BLaER1 treated with 17β-estradiol and CSF1 and Interleukin-3, amounts not matched to agents 10 nM and 100 nM (cell line): ENCODE measurements around the gene MAGIX.
"Not testable (repeated sequence)": the region's sequence is repeated elsewhere in the genome, so short reads cannot be mapped to it uniquely, and the experiment has no call there.

Experiments
- H3K27ac ChIP-seq, 11 experiments: shearing (Covaris generic); formaldehyde crosslinking; 2 replicates each; pipeline ENCODE4 v1.8.1; 2022
- H3K27me3 ChIP-seq, 11 experiments: shearing (Covaris generic); formaldehyde crosslinking; 2 replicates each; pipeline ENCODE4 v1.8.1; 2022
- H3K36me3 ChIP-seq, 11 experiments: shearing (Covaris generic); formaldehyde crosslinking; 2 replicates each; pipeline ENCODE4 v1.8.1; 2022
- H3K4me1 ChIP-seq, 10 experiments: shearing (Covaris generic); formaldehyde crosslinking; 2 replicates each; pipeline ENCODE4 v1.8.1; 2022
- H3K4me2 ChIP-seq, 11 experiments: shearing (Covaris generic); formaldehyde crosslinking; 2 replicates each; pipeline ENCODE4 v1.8.1; 2022
- H3K4me3 ChIP-seq, 10 experiments: shearing (Covaris generic); formaldehyde crosslinking; 2 replicates each; pipeline ENCODE4 v1.8.1; 2022
- H3K9ac ChIP-seq, 11 experiments: shearing (Covaris generic); formaldehyde crosslinking; 2 replicates each; pipeline ENCODE4 v1.8.1; 2022
- H3K9me3 ChIP-seq, 11 experiments: shearing (Covaris generic); formaldehyde crosslinking; replicated peaks in 1 of 11; 2 replicates each; pipeline ENCODE4 v1.8.1; 2022
- H4K20me1 ChIP-seq, 11 experiments: shearing (Covaris generic); formaldehyde crosslinking; 2 replicates each; pipeline ENCODE4 v1.8.1; 2022
- Cebpa-rat ChIP-seq, 11 experiments: shearing (Covaris generic); IDR thresholded peaks; 2 replicates each; pipeline ENCODE4 v1.8.1; 2022

The MAGIX gene

DNA sequence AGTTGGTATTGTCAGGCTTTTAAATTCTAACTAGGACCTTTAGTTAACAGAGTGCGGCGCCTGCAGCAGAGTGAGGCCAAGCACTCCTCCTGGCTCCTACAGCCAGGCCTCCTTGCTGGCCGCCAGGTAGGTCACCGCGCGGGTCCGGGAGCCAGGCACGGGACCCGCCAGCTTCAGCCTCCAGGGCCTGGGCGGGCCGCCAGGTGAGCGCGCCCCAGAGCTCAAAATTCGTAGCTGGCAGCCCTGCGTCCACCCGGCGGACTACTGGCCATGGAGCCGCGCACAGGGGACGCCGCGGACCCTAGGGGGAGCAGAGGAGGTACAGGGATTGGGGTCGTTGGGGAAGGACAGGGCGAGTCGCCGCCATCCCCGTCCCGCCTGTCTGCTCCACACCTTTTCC, at the start of gene MAGIX:
Gene MAGIX, plus strand, starts transcription at position 139 of the 400 bp plus-strand sequence. Its CDS starts 132 bp downstream, at position 271.
- peaks cover 0 to 19% (median 10%) of the 10 kb centered on the region in 11 experiments; a peak in 11 of 22 replicates for H3K9me3 ChIP-seq
- H3K4me3 ChIP-seq: peak within 1 kb of the TSS; percentile 38 to 67 (median 55)
- peaks cover 26 to 46% (median 38%) of the 10 kb centered on the region in 11 experiments for H3K27me3 ChIP-seq
- H3K27ac ChIP-seq: peak within 1 kb of the TSS; percentile 76 to 96 (median 86)
- peak within 1 kb of the TSS; percentile 64 to 87 (median 80); a peak in 21 of 22 replicates for H3K4me2 ChIP-seq
- no peaks in the 10 kb centered on the region for H3K36me3 ChIP-seq
- TF ChIP-seq Cebpa-rat (IDR thresholded peaks at IDR 0.05): no peak
- H4K20me1 ChIP-seq: no peaks in the 10 kb centered on the region; a peak in 1 of 22 replicates
- peaks cover 22 to 34% (median 27%) of the 10 kb centered on the region in 10 experiments for H3K4me1 ChIP-seq
- peak within 1 kb of the TSS; percentile 71 to 83 (median 78) for H3K9ac ChIP-seq

DNA sequence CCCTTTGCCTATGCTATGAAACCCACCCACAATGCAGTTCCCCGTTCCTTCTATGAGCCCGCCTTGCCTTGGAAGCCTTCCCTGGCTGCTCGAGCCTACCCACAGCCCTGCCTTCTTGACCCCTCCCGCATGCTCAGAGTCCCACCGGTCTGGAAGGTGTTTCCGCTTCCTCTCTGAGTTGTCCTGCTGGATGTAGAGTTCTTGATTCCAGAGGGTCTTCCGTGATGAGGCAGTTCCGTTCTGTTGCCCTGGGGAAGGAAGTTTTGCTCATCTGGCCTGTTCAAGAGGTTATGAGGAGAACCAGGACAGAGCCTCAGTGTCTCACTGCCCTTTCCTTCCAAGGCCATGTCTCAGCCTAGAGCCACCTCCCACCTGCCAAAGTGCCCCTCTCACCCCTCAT, 46.5 kb upstream of the MAGIX start:
- H3K4me1 ChIP-seq: peaks cover 0 to 13% (median 0%) of the 10 kb centered on the region in 10 experiments; a peak in 3 of 20 replicates
- peaks cover 54 to 96% (median 66%) of the 10 kb centered on the region in 11 experiments for H3K36me3 ChIP-seq
- peaks cover 0 to 9% (median 0%) of the 10 kb centered on the region in 11 experiments; a peak in 5 of 22 replicates for H4K20me1 ChIP-seq
- H3K9me3 ChIP-seq: no peaks in the 10 kb centered on the region
- H3K27me3 ChIP-seq: peaks cover 24 to 52% (median 35%) of the 10 kb centered on the region in 11 experiments
- no peak overlapping the region for H3K9ac ChIP-seq
- H3K4me2 ChIP-seq: no peak overlapping the region
- H3K4me3 ChIP-seq: no peak overlapping the region
- TF ChIP-seq Cebpa-rat (IDR thresholded peaks at IDR 0.05): no peak
- H3K27ac ChIP-seq: no peak overlapping the region

GRCh38 chrX:49116716-49117115, 45.8 kb upstream of the MAGIX start:
- no peak for TF ChIP-seq Cebpa-rat (IDR thresholded peaks at IDR 0.05)
- peaks cover 0 to 9% (median 0%) of the 10 kb centered on the region in 11 experiments; a peak in 6 of 22 replicates for H4K20me1 ChIP-seq
- H3K9ac ChIP-seq: no peak overlapping the region
- no peak overlapping the region for H3K27ac ChIP-seq
- H3K4me2 ChIP-seq: no peak overlapping the region
- H3K9me3 ChIP-seq: no peaks in the 10 kb centered on the region
- H3K36me3 ChIP-seq: peaks cover 50 to 97% (median 72%) of the 10 kb centered on the region in 11 experiments
- peaks cover 0 to 17% (median 0%) of the 10 kb centered on the region in 10 experiments; a peak in 5 of 20 replicates for H3K4me1 ChIP-seq
- H3K27me3 ChIP-seq: peaks cover 22 to 54% (median 35%) of the 10 kb centered on the region in 11 experiments
- H3K4me3 ChIP-seq: no peak overlapping the region

DNA sequence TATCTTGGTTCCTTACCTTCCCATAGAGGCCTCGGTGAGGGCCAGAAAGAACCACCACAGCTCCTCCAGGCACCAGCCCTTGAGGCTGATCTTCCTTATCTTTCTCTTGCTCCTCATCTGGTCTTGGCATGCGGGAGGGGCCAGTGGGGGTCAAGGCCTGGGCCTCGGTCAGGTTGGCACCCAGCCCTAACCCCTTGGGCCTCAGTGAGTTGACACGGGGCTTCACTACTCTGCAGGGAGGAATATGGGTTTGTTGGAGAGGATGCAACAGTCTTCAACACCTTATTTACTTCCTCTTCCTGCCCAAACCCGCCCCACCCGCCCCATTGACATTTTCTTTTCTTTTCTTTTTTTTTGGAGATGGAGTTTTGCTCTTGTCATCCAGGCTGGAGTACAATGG, 45.0 kb upstream of the MAGIX start:
- Histone ChIP-seq H3K27me3 (peaks cover 18 to 54% (median 34%) of the 10 kb centered on the region in 11 experiments; a peak in 21 of 22 replicates), H4K20me1 (peaks cover 0 to 5% (median 0%) of the 10 kb centered on the region in 11 experiments; a peak in 6 of 22 replicates), H3K9me3 (no peaks in the 10 kb centered on the region), H3K4me2 (no peak overlapping the region; a peak in 1 of 22 replicates), H3K9ac (no peak overlapping the region; a peak in 2 of 22 replicates), H3K27ac (peak overlapping the region in 2 of 11 experiments; percentile 5 to 39; a peak in 2 of 22 replicates), H3K4me3 (no peak overlapping the region), H3K4me1 (peaks cover 5 to 25% (median 7%) of the 10 kb centered on the region in 10 experiments; a peak in 18 of 20 replicates), H3K36me3 (peaks cover 41 to 95% (median 64%) of the 10 kb centered on the region in 11 experiments)
- TF ChIP-seq Cebpa-rat (IDR thresholded peaks at IDR 0.05): no peak

GRCh38 chrX:49120091-49120490, 42.5 kb upstream of the MAGIX start:
- H3K36me3 ChIP-seq: peaks cover 31 to 70% (median 44%) of the 10 kb centered on the region in 11 experiments
- no peak for TF ChIP-seq Cebpa-rat (IDR thresholded peaks at IDR 0.05)
- H3K9me3 ChIP-seq: peaks cover 0 to 12% (median 0%) of the 10 kb centered on the region in 11 experiments; a peak in 2 of 22 replicates
- H3K4me1 ChIP-seq: peaks cover 6 to 27% (median 12%) of the 10 kb centered on the region in 10 experiments; a peak in 18 of 20 replicates
- no peak overlapping the region for H3K4me2 ChIP-seq
- H3K9ac ChIP-seq: no peak overlapping the region
- H3K27ac ChIP-seq: no peak overlapping the region
- peaks cover 5 to 45% (median 25%) of the 10 kb centered on the region in 11 experiments; a peak in 18 of 22 replicates for H3K27me3 ChIP-seq
- peaks cover 0 to 10% (median 0%) of the 10 kb centered on the region in 11 experiments; a peak in 2 of 22 replicates for H4K20me1 ChIP-seq
- H3K4me3 ChIP-seq: no peak overlapping the region

DNA sequence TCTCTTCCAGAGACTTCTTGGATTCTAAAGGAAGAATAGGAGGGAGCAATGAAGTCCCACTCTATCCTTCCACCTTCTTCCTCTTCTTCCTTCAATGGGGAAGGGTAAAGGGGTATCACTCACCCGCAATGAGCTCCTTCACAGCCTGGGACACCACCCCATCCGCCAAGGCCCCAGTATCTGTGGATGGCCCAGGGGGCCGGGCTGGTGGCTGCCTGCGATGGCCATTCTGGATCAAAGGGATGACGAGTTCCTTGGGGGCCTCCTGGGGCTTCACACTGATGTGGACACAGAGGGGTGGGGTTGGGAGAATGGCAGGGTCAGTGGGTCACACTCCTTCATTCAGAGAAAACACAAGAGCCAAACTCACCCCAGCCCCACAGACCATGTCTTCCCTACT, 40.1 kb upstream of the MAGIX start:
- H3K4me3 ChIP-seq: peak overlapping the region; percentile 62 to 82 (median 74)
- peaks cover 5 to 41% (median 24%) of the 10 kb centered on the region in 11 experiments; a peak in 17 of 22 replicates for H3K27me3 ChIP-seq
- H4K20me1 ChIP-seq: peaks cover 0 to 10% (median 0%) of the 10 kb centered on the region in 11 experiments; a peak in 2 of 22 replicates
- peak overlapping the region in 8 of 11 experiments; percentile 66 to 83 (median 78); a peak in 12 of 22 replicates for H3K27ac ChIP-seq
- H3K36me3 ChIP-seq: peaks cover 14 to 46% (median 22%) of the 10 kb centered on the region in 11 experiments; a peak in 20 of 22 replicates
- H3K9ac ChIP-seq: peak overlapping the region; percentile 76 to 88 (median 85)
- H3K4me1 ChIP-seq: peaks cover 6 to 22% (median 12%) of the 10 kb centered on the region in 10 experiments; a peak in 18 of 20 replicates
- H3K4me2 ChIP-seq: peak overlapping the region; percentile 74 to 88 (median 84)
- no peak for TF ChIP-seq Cebpa-rat (IDR thresholded peaks at IDR 0.05)
- peaks cover 0 to 12% (median 0%) of the 10 kb centered on the region in 11 experiments; a peak in 2 of 22 replicates for H3K9me3 ChIP-seq

DNA sequence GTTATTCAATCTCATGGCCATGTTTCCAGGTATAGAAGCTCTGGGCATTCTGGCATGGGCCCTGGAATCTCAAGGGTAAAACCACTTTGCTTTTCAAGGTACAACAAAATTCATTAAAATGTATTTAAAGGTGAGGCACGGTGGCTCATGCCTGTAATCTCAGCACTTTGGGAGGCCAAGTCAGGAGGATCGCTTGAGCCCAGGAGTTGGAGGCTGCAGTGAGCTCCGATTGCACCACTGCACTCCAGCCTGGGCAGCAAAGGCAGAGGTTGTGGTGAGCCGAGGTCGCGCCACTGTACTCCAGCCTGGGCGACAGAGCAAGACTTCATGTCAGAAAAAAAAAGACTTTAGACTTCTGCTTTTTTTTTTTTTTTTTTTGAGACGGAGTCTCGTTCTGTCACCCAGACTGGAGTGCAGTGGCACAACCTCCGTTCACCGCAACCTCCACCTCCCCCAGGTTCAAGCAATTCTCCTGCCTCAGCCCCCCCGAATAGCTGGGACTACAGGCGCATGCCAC, 34.8 kb upstream of the MAGIX start:
- Histone ChIP-seq H3K9me3 (peaks cover 0 to 12% (median 0%) of the 10 kb centered on the region in 11 experiments; a peak in 2 of 22 replicates), H3K27me3 (peaks cover 0 to 14% (median 8%) of the 10 kb centered on the region in 11 experiments; a peak in 12 of 22 replicates)
- not testable (repeated sequence) for H3K27ac ChIP-seq, H3K4me2 ChIP-seq, H3K9ac ChIP-seq, H3K36me3 ChIP-seq, H3K4me1 ChIP-seq, H4K20me1 ChIP-seq, H3K4me3 ChIP-seq

- Histone ChIP-seq H3K4me2 (no peak overlapping the region), H3K27me3 (peaks cover 0 to 5% (median 0%) of the 10 kb centered on the region in 11 experiments; a peak in 2 of 22 replicates), H3K4me3 (no peak overlapping the region), H3K36me3 (no peaks in the 10 kb centered on the region), H3K9me3 (peaks cover 0 to 8% (median 0%) of the 10 kb centered on the region in 11 experiments; a peak in 2 of 22 replicates), H3K4me1 (no peaks in the 10 kb centered on the region; a peak in 3 of 20 replicates), H3K27ac (no peak overlapping the region), H3K9ac (no peak overlapping the region), H4K20me1 (no peaks in the 10 kb centered on the region)
- no peak for TF ChIP-seq Cebpa-rat (IDR thresholded peaks at IDR 0.05)
Measured at GRCh38 chrX:49129427-49129826, 33.1 kb upstream of the MAGIX start.

- not testable (repeated sequence) for H3K4me3 ChIP-seq, H3K4me2 ChIP-seq, H3K4me1 ChIP-seq, H3K36me3 ChIP-seq, H4K20me1 ChIP-seq, H3K27me3 ChIP-seq, H3K9ac ChIP-seq, H3K27ac ChIP-seq
- H3K9me3 ChIP-seq: peaks cover 0 to 21% (median 5%) of the 10 kb centered on the region in 11 experiments; a peak in 11 of 22 replicates
Measured at GRCh38 chrX:49132275-49132674, 30.3 kb upstream of the MAGIX start.
